ENCODE results near the gene MAT1A.

Gene MAT1A

DNA sequence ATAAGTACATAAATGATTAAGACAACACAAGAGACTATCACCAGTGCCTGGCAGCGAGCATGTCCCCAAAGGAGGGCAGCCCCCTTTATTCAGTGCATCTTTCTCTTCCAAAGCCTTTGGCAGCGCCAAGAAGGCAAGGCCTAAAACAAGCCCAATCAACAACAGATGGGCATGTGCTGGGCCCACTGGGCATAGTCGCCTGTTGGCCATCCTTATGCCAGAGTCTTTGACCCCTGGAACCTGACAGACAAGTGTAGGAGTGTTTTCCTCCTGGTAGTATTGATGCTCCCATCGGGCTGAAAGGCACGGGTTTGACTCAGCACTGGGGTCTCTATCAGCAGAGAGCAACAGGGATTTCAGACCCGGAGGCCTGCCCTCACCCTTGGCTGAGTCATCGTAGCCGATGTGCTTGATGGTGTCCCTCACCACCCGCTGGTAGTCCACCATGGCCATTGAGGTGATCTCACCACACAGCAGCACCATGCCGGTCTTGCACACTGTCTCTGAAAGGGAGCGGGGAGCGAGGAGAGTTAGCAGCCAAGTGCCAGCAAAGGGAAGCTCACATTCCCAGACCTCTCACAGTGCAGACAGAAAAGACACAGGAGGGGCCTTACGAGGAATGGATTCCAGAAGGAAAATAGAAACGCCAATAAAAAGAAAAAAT, 5.8 kb downstream of the MAT1A start:
- H3K4me3 ChIP-seq (replicated peaks; ENCODE audit: low read depth, low read length) = no peak overlapping the region
- no peak for DNase-seq (ENCODE audit: extremely low read depth, low read depth)
- no peak for TF ChIP-seq CTCF (IDR thresholded peaks at IDR 0.05; ENCODE audit: low read depth, low read length, missing control alignments)

DNA sequence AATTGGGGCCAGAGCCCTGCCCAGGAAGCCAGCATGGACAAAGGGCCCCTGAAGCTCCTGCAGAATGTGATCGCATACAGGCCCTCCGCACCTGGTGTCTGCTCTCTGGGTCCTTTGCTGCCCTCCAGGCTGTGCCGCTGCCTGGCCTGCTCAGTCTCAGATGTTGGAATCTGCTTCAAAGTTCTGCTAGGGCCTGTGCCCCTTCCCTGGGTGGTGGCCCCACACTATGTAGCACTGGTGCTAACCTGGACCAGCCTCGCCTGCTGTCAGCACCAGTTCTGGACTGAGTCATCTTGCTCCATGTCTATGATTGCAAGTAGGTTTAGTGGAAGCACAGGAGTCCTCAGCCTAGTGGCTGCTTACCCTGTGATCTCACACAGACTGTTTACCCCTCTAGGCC, 6.3 kb downstream of the MAT1A start:
- H3K4me3 ChIP-seq (replicated peaks; ENCODE audit: low read depth, low read length) = no peak overlapping the region
- DNase-seq (ENCODE audit: extremely low read depth, low read depth) = no peak
- no peak for TF ChIP-seq CTCF (IDR thresholded peaks at IDR 0.05; ENCODE audit: low read depth, low read length, missing control alignments)

- TF ChIP-seq CTCF (IDR thresholded peaks at IDR 0.05; ENCODE audit: low read depth, low read length, missing control alignments) = no peak
These were observed 7.4 kb downstream of the MAT1A start for GRCh38 chr10:80281784-80282765.

GRCh38 chr10:80281292-80281691, 8.2 kb downstream of the MAT1A start:
- no peak for DNase-seq (ENCODE audit: extremely low read depth, low read depth)
- H3K4me3 ChIP-seq (replicated peaks; ENCODE audit: low read depth, low read length) = no peak overlapping the region
- TF ChIP-seq CTCF (IDR thresholded peaks at IDR 0.05; ENCODE audit: low read depth, low read length, missing control alignments) = no peak

More at GRCh38 chr10:80281784-80282765, 7.4 kb downstream of the MAT1A start:
- no peak for DNase-seq (ENCODE audit: extremely low read depth, low read depth)
- no peak overlapping the region for H3K4me3 ChIP-seq (replicated peaks; ENCODE audit: low read depth, low read length)

- H3K4me3 ChIP-seq (replicated peaks; ENCODE audit: low read depth, low read length) = no peak overlapping the region
- DNase-seq (ENCODE audit: extremely low read depth, low read depth) = no peak
- no peak for TF ChIP-seq CTCF (IDR thresholded peaks at IDR 0.05; ENCODE audit: low read depth, low read length, missing control alignments)
These were observed 9.2 kb downstream of the MAT1A start for GRCh38 chr10:80280071-80280800.

GRCh38 chr10:80279146-80279545, 10.3 kb downstream of the MAT1A start:
- no peak overlapping the region for H3K4me3 ChIP-seq (replicated peaks; ENCODE audit: low read depth, low read length)
- DNase-seq (ENCODE audit: extremely low read depth, low read depth) = no peak
- TF ChIP-seq CTCF (IDR thresholded peaks at IDR 0.05; ENCODE audit: low read depth, low read length, missing control alignments) = no peak

Data from HFF-Myc (cell line).